Astrocyte (in vitro differentiated cells and primary cell): Measurements from ENCODE around the gene MRNIP. TPM values are rescaled to one million over a fixed set of nuclear protein-coding genes. Genes with fewer than 3 reads are reported as not detected.

Experiments
- DNase-seq: peaks from one replicate; pipeline ENCODE4 v3.0.0-alpha.2; 2010; ENCODE audit warnings: low read depth
- FAIRE-seq: peaks from 2 replicates; lab custom pipeline; 2011; peaks lifted over from hg19 to GRCh38; lab: Jason Lieb, UNC
- H2AFZ ChIP-seq: 2 replicates; pipeline ENCODE4 v1.6.0; 2012; ENCODE audit warnings: low read depth, low read length, inconsistent platforms
- H3K27ac ChIP-seq: 2 replicates; pipeline ENCODE4 v1.5.1; 2011; ENCODE audit warnings: low read depth, low read length, inconsistent platforms
- H3K27me3 ChIP-seq: 2 replicates; pipeline ENCODE4 v1.6.0; 2011; ENCODE audit warnings: low read length, inconsistent platforms; ENCODE audit not compliant: insufficient read depth
- H3K36me3 ChIP-seq: 2 replicates; pipeline ENCODE4 v1.5.1; 2011; ENCODE audit warnings: low read length, inconsistent platforms; ENCODE audit not compliant: insufficient read depth
- H3K4me1 ChIP-seq: 2 replicates; pipeline ENCODE4 v1.5.1; 2011; ENCODE audit warnings: low read length, inconsistent platforms; ENCODE audit not compliant: insufficient read depth
- H3K4me2 ChIP-seq: 2 replicates; pipeline ENCODE4 v1.6.0; 2012; ENCODE audit warnings: low read length, inconsistent platforms
- H3K4me3 ChIP-seq: 2 replicates; pipeline ENCODE4 v1.5.1; 2011; ENCODE audit warnings: low read depth, mild to moderate bottlenecking, low read length, inconsistent platforms; ENCODE audit not compliant: insufficient read depth
- H3K79me2 ChIP-seq: 2 replicates; pipeline ENCODE4 v1.6.0; 2012; ENCODE audit warnings: mild to moderate bottlenecking, low read length, inconsistent platforms; ENCODE audit not compliant: insufficient read depth
- H3K9ac ChIP-seq: 2 replicates; pipeline ENCODE4 v1.6.0; 2012; ENCODE audit warnings: mild to moderate bottlenecking, low read length, inconsistent platforms
- H3K9me3 ChIP-seq: 2 replicates; pipeline ENCODE4 v1.5.1; 2012; ENCODE audit warnings: low read depth, mild to moderate bottlenecking, low read length, inconsistent platforms; ENCODE audit not compliant: insufficient read depth
- H4K20me1 ChIP-seq: 2 replicates; pipeline ENCODE4 v1.6.0; 2012; ENCODE audit warnings: low read length, inconsistent platforms; ENCODE audit not compliant: insufficient read depth
- H3K27ac Mint-ChIP-seq: one replicate; pipeline ENCODE4 v1.8.0; 2021; ENCODE audit warnings: mild to moderate bottlenecking, mixed read lengths; ENCODE audit not compliant: unreplicated experiment
- H3K27me3 Mint-ChIP-seq: one replicate; pipeline ENCODE4 v1.8.0; 2021; ENCODE audit warnings: low read depth, mixed read lengths; ENCODE audit not compliant: unreplicated experiment
- H3K36me3 Mint-ChIP-seq: one replicate; pipeline ENCODE4 v1.8.0; 2021; ENCODE audit warnings: low read depth, mixed read lengths; ENCODE audit not compliant: unreplicated experiment
- H3K4me1 Mint-ChIP-seq: one replicate; pipeline ENCODE4 v1.8.0; 2021; ENCODE audit warnings: low read depth, mixed read lengths; ENCODE audit not compliant: unreplicated experiment
- H3K4me3 Mint-ChIP-seq: one replicate; pipeline ENCODE4 v1.8.0; 2021; ENCODE audit warnings: mild to moderate bottlenecking, moderate library complexity, mixed read lengths; ENCODE audit not compliant: unreplicated experiment
- H3K9me3 Mint-ChIP-seq: one replicate; pipeline ENCODE4 v1.8.0; 2021; ENCODE audit warnings: mild to moderate bottlenecking, mixed read lengths; ENCODE audit not compliant: unreplicated experiment
- CTCF ChIP-seq: IDR thresholded peaks from 2 replicates; pipeline ENCODE4 v1.5.1; 2011; ENCODE audit warnings: low read depth, mild to moderate bottlenecking, inconsistent platforms, low read length, moderate library complexity; ENCODE audit not compliant: insufficient read depth
- EZH2 ChIP-seq: IDR thresholded peaks from 2 replicates; pipeline ENCODE4 v1.6.1; 2012; ENCODE audit warnings: mild to moderate bottlenecking, low read length, inconsistent platforms; ENCODE audit not compliant: insufficient read depth
- total RNA-seq: library from RNA; stranded (reverse); gene quantifications from 2 replicates; pipeline ENCODE4 v1.2.1, GENCODE V29; 2021

Gene MRNIP
- total RNA-seq, 1 donor from 2014 or later, result 20.7 TPM

- no peaks in the 10 kb centered on the region for H3K9me3 ChIP-seq
- H3K4me1 ChIP-seq, result peaks cover 33% of the 10 kb centered on the region
- peaks cover 9% of the 10 kb centered on the region for H3K79me2 ChIP-seq
- H4K20me1 ChIP-seq, result no peaks in the 10 kb centered on the region
- H3K36me3 ChIP-seq, result no peaks in the 10 kb centered on the region
- H3K27ac ChIP-seq, result no peak overlapping the region
- no peaks in the 10 kb centered on the region for H3K9me3 Mint-ChIP-seq
- no peak for TF ChIP-seq CTCF
- no peak for TF ChIP-seq EZH2
- H3K27me3 ChIP-seq, result no peaks in the 10 kb centered on the region
- no peak for FAIRE-seq
- H3K4me2 ChIP-seq, result no peak overlapping the region
- H3K4me3 Mint-ChIP-seq, result no peak overlapping the region
- H2AFZ ChIP-seq, result no peak overlapping the region
- DNase-seq, result no peak
- no peaks in the 10 kb centered on the region for H3K27me3 Mint-ChIP-seq
- no peak overlapping the region for H3K27ac Mint-ChIP-seq
- H3K9ac ChIP-seq, result no peak overlapping the region
- no peak overlapping the region for H3K4me3 ChIP-seq
- H3K4me1 Mint-ChIP-seq, result peaks cover 5% of the 10 kb centered on the region
- peaks cover 15% of the 10 kb centered on the region for H3K36me3 Mint-ChIP-seq
Measured at GRCh38 chr5:179815491-179816249, 42.9 kb downstream of the MRNIP start.

GRCh38 chr5:179814090-179814489 is 44.5 kb downstream of the MRNIP start:
- no peak for FAIRE-seq
- Histone ChIP-seq H3K36me3 (no peaks in the 10 kb centered on the region), H3K4me3 (no peak overlapping the region), H3K4me2 (no peak overlapping the region), H3K27me3 (no peaks in the 10 kb centered on the region), H3K9me3 (no peaks in the 10 kb centered on the region), H3K27ac (no peak overlapping the region), H3K79me2 (no peaks in the 10 kb centered on the region), H4K20me1 (no peaks in the 10 kb centered on the region), H3K9ac (no peak overlapping the region), H2AFZ (no peak overlapping the region), H3K4me1 (peaks cover 18% of the 10 kb centered on the region)
- no peaks in the 10 kb centered on the region for H3K9me3 Mint-ChIP-seq
- H3K4me3 Mint-ChIP-seq, result no peak overlapping the region
- H3K4me1 Mint-ChIP-seq, result peaks cover 2% of the 10 kb centered on the region
- no peak for DNase-seq
- no peak for TF ChIP-seq CTCF
- TF ChIP-seq EZH2, result no peak
- H3K27me3 Mint-ChIP-seq, result no peaks in the 10 kb centered on the region
- peaks cover 16% of the 10 kb centered on the region for H3K36me3 Mint-ChIP-seq
- peak overlapping the region; percentile 58 for H3K27ac Mint-ChIP-seq

- Histone ChIP-seq H3K9me3 (no peaks in the 10 kb centered on the region), H3K27me3 (no peaks in the 10 kb centered on the region), H3K9ac (no peak overlapping the region), H3K4me2 (no peak overlapping the region), H2AFZ (no peak overlapping the region), H3K36me3 (no peaks in the 10 kb centered on the region), H4K20me1 (no peaks in the 10 kb centered on the region), H3K4me1 (peaks cover 9% of the 10 kb centered on the region), H3K27ac (no peak overlapping the region), H3K79me2 (no peaks in the 10 kb centered on the region), H3K4me3 (no peak overlapping the region)
- Mint-ChIP-seq H3K27me3 (no peaks in the 10 kb centered on the region), H3K27ac (no peak overlapping the region), H3K9me3 (no peaks in the 10 kb centered on the region), H3K4me1 (peaks cover under 1% of the 10 kb centered on the region), H3K36me3 (peaks cover 16% of the 10 kb centered on the region), H3K4me3 (no peak overlapping the region)
- TF ChIP-seq CTCF, result no peak
- no peak for TF ChIP-seq EZH2
- DNase-seq, result no peak
- FAIRE-seq, result no peak
Measured at GRCh38 chr5:179812997-179813607, 45.5 kb downstream of the MRNIP start.
